GM21529 (cell line): ENCODE data around the gene HS2ST1.
A peak's percentile ranks its signal among the peaks of the same experiment; 100 is the strongest.
"Not testable (repeated sequence)": the region's sequence is repeated elsewhere in the genome, so short reads cannot be mapped to it uniquely, and the experiment has no call there.

Source experiments
- ATAC-seq: cut with Tn5 transposase; IDR thresholded peaks from one replicate; pipeline ENCODE4 v1.9.1; 2021; ENCODE audit not compliant: unreplicated experiment

HS2ST1 gene

GRCh38 chr1:87004857-87005256 is 90.4 kb downstream of the HS2ST1 start:
- ATAC-seq, result no peak

GRCh38 chr1:87007323-87007722 is 92.9 kb downstream of the HS2ST1 start:
- peak; percentile 49 for ATAC-seq

- ATAC-seq, result not testable (repeated sequence)
Measured at GRCh38 chr1:87013385-87013784, 99.0 kb downstream of the HS2ST1 start.

GRCh38 chr1:87017998-87018672 is 103.7 kb downstream of the HS2ST1 start:
- ATAC-seq, result no peak

- no peak for ATAC-seq
Measured at GRCh38 chr1:87023326-87023725, 108.9 kb downstream of the HS2ST1 start.

GRCh38 chr1:87024936-87025540 is 110.6 kb downstream of the HS2ST1 start:
- peak; percentile 81 for ATAC-seq

GRCh38 chr1:87027561-87027960 is 113.1 kb downstream of the HS2ST1 start:
- ATAC-seq, result not testable (repeated sequence)

GRCh38 chr1:87028576-87028975 is 114.1 kb downstream of the HS2ST1 start:
- no peak for ATAC-seq

- ATAC-seq, result peak; percentile 91
Measured at GRCh38 chr1:87030740-87031690, 116.6 kb downstream of the HS2ST1 start.

- ATAC-seq, result no peak
Measured at GRCh38 chr1:87034351-87034750, 119.9 kb downstream of the HS2ST1 start.

- no peak for ATAC-seq
Measured at GRCh38 chr1:87039096-87039495, 124.7 kb downstream of the HS2ST1 start.

GRCh38 chr1:87042111-87042811 is 127.8 kb downstream of the HS2ST1 start:
- ATAC-seq, result no peak

- peak; percentile 40 for ATAC-seq
Measured at GRCh38 chr1:87044424-87044823, 130.0 kb downstream of the HS2ST1 start.

- ATAC-seq, result peak; percentile 52
Measured at GRCh38 chr1:87044840-87045239, 130.4 kb downstream of the HS2ST1 start.

GRCh38 chr1:87045761-87046304 is 131.4 kb downstream of the HS2ST1 start:
- peak; percentile 50 for ATAC-seq

GRCh38 chr1:87046951-87047350 is 132.5 kb downstream of the HS2ST1 start:
- no peak for ATAC-seq

GRCh38 chr1:87048237-87048636 is 133.8 kb downstream of the HS2ST1 start:
- no peak for ATAC-seq

GRCh38 chr1:87051965-87052364 is 137.5 kb downstream of the HS2ST1 start:
- no peak for ATAC-seq

- ATAC-seq, result no peak
Measured at GRCh38 chr1:87052400-87052799, 138.0 kb downstream of the HS2ST1 start.

- no peak for ATAC-seq
Measured at GRCh38 chr1:87052961-87053360, 138.5 kb downstream of the HS2ST1 start.

- no peak for ATAC-seq
Measured at GRCh38 chr1:87053446-87053845, 139.0 kb downstream of the HS2ST1 start.
